Adrenal gland (tissue), 12 donors: Measurements from ENCODE around the gene ARHGAP26. TPM values are rescaled to one million over a fixed set of nuclear protein-coding genes. Genes with fewer than 3 reads are reported as not detected.
"Not testable (repeated sequence)": the region's sequence is repeated elsewhere in the genome, so short reads cannot be mapped to it uniquely, and the experiment has no call there.

Source experiments
- DNase-seq, 7 donors: peaks; one replicate each; pipeline ENCODE4 v3.0.0-alpha.2; 2019 to 2020
- H3K27ac ChIP-seq, 5 donors: fragments of 200-600 bp; sonication (generic) in 4 of 5; 1 replicate in 3 of 5; 2 replicates in 2 of 5; pipeline versions ENCODE4 v1.5.1 to v1.8.0; 2016 to 2020; ENCODE audit warnings: mild to moderate bottlenecking in 1 of 5
- H3K27me3 ChIP-seq: fragments of 200-600 bp; 2 replicates; pipeline ENCODE4 v1.8.0; 2021
- H3K36me3 ChIP-seq, 2 donors: fragments of 200-600 bp; replicated peaks in 1 of 2; 1 replicate in 1 of 2; 2 replicates in 1 of 2; pipeline versions ENCODE4 v1.5.1 to v1.8.0; 2018 to 2022
- H3K4me1 ChIP-seq, 2 donors: fragments of 200-600 bp; replicated peaks in 1 of 2; 1 replicate in 1 of 2; 2 replicates in 1 of 2; pipeline versions ENCODE4 v1.5.1 to v1.8.0; 2018 to 2021
- H3K4me3 ChIP-seq, 4 donors: fragments of 200-600 bp; sonication (generic) in 3 of 4; one replicate each; pipeline ENCODE4 v1.5.1; 2016 to 2018
- H3K9me3 ChIP-seq, 3 donors: fragments of 200-600 bp; sonication (generic) in 1 of 3; replicated peaks in 1 of 3; 1 replicate in 2 of 3; 2 replicates in 1 of 3; pipeline versions ENCODE4 v1.5.1 to v1.8.0; 2016 to 2021
- CTCF ChIP-seq, 6 experiments: fragments of 450-650 bp in 4 of 6; fragments of 200-600 bp in 2 of 6; sonication (generic) in 1 of 6; IDR thresholded peaks; 1 replicate in 5 of 6; 2 replicates in 1 of 6; pipeline versions ENCODE4 v1.5.1 to v1.8.0; 2016 to 2021; ENCODE audit warnings: antibody characterized with exemption in 6 of 6, mild to moderate bottlenecking in 2 of 6, moderate library complexity in 1 of 6
- POLR2A ChIP-seq, 2 donors: fragments of 450-650 bp; IDR thresholded peaks; one replicate each; pipeline ENCODE4 v1.6.1; 2017; ENCODE audit warnings: antibody characterized with exemption in 2 of 2, mild to moderate bottlenecking in 2 of 2, moderate library complexity in 1 of 2
- WGBS, 4 donors: extraction: QIAGEN DNeasy Blood & Tissue Kit in 2 of 4; methylation state at CpG; one replicate each; pipeline versions ENCODE4 v1.1.5 to v1.1.7; 2013 to 2017; 5-methylcytosine and 5-hydroxymethylcytosine counted together
- intact Hi-C, 2 donors: fragments of 100-400 bp; cut with DNase I; formaldehyde crosslinking; loops; one replicate each; pipeline versions ENCODE4 v1.14.1 to v1.15.0; 2022 to 2023
- polyA plus RNA-seq, 3 donors: library from polyadenylated mRNA; stranded (reverse); fragments of 200-250 nt in 2 of 3; fragments of 350-450 nt in 1 of 3; fragmentation: Illumina TruSeq in 1 of 3; extraction: RNeasy Lipid Tissue Mini Kit (QIAGEN cat#74804) in 1 of 3; gene quantifications; one replicate each; pipeline ENCODE4 v1.2.3, GENCODE V29; 2013 to 2014
- total RNA-seq, 9 donors: library from RNA; depleted of rRNA in 4 of 9; stranded (reverse); fragments of >200 nt in 4 of 9; fragments of 120-200 nt in 1 of 9; fragmentation: NEBNext Ultra II Directional in 1 of 9; extraction: Animal tissue kit (Norgen Biotek cat#: 25700) in 1 of 9; gene quantifications; one replicate each; pipeline versions ENCODE4 v1.1.0 to v1.2.4, GENCODE V29; 2013 to 2023
- donor health status: healthy with polysubstance abuse.
- donor health status: Bipolar disorder and iron deficiency.
- donor health status: DM: yes; HTN: yes; CAD: no.
- donor health status: DM: no; HTN: no; CAD: no.
- donor health status: DM: no; HTN: no; CAD: no.
- donor health status: DM: yes; HTN: yes; CAD: no.

Gene ARHGAP26
- total and polyA plus RNA-seq, 12 donors, result 3.0 to 21.7 (median 10.8) TPM

DNA sequence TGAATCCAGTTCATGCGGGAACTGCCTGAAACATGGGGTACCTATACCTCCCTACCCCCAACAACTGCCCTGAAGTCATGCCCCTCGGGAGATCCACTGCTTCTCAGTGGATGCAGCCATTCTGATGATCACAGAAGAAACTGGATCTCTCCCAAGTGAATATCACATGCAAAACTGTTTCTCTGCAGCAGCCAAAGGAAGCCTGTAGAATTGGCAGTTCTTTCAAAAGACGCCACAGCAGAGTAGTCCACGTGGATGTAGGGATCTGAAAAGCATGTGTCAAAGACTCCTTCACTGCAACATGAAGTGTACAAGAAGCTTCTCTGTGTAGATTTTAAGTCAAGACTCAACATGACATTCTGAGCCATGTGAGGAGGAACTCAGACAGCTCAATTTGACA lies 346.6 kb downstream of the ARHGAP26 start:
- Histone ChIP-seq H3K9me3 (no peaks in the 10 kb centered on the region), H3K4me3 (no peak overlapping the region), H3K36me3 (no peaks in the 10 kb centered on the region), H3K27ac (no peak overlapping the region), H3K27me3 (no peaks in the 10 kb centered on the region), H3K4me1 (no peaks in the 10 kb centered on the region)
- TF ChIP-seq CTCF (IDR thresholded peaks at IDR 0.05) (no peak), POLR2A (IDR thresholded peaks at IDR 0.05) (no peak)
- intact Hi-C loops, result no loop called here
- WGBS, 4 donors, result 78 to 85% (median 81%) methylated on average over 4 of the region's 4 CpGs
- no peak for DNase-seq

- Histone ChIP-seq H3K4me3 (no peak overlapping the region), H3K4me1 (no peaks in the 10 kb centered on the region), H3K36me3 (no peaks in the 10 kb centered on the region), H3K27me3 (no peaks in the 10 kb centered on the region), H3K27ac (no peak overlapping the region), H3K9me3 (no peaks in the 10 kb centered on the region)
- intact Hi-C loops, result no loop called here
- DNase-seq, result no peak
- TF ChIP-seq POLR2A (IDR thresholded peaks at IDR 0.05) (no peak), CTCF (IDR thresholded peaks at IDR 0.05) (no peak)
Observed at GRCh38 chr5:143117821-143118220, 347.6 kb downstream of the ARHGAP26 start.

- H3K9me3 ChIP-seq, result no peaks in the 10 kb centered on the region
- H3K36me3 ChIP-seq, result no peaks in the 10 kb centered on the region
- intact Hi-C loops, result no loop called here
- H3K4me1 ChIP-seq, result no peaks in the 10 kb centered on the region
- no peak for DNase-seq
- TF ChIP-seq CTCF (IDR thresholded peaks at IDR 0.05) (no peak), POLR2A (IDR thresholded peaks at IDR 0.05) (no peak)
- 79 to 94% (median 85%) methylated on average over 3 of the region's 3 CpGs for WGBS, 4 donors
- no peaks in the 10 kb centered on the region for H3K27me3 ChIP-seq
- no peak overlapping the region for H3K27ac ChIP-seq
- H3K4me3 ChIP-seq, result no peak overlapping the region
Observed at GRCh38 chr5:143118222-143118621, 348.0 kb downstream of the ARHGAP26 start.

- H3K27me3 ChIP-seq, H3K4me3 ChIP-seq, H3K4me1 ChIP-seq, intact Hi-C loops, H3K9me3 ChIP-seq, DNase-seq, H3K36me3 ChIP-seq, H3K27ac ChIP-seq: not testable (repeated sequence)
- 82 to 94% (median 87%) methylated on average over 3 of the region's 3 CpGs for WGBS, 4 donors
Observed at GRCh38 chr5:143118818-143119217, 348.6 kb downstream of the ARHGAP26 start.

DNA sequence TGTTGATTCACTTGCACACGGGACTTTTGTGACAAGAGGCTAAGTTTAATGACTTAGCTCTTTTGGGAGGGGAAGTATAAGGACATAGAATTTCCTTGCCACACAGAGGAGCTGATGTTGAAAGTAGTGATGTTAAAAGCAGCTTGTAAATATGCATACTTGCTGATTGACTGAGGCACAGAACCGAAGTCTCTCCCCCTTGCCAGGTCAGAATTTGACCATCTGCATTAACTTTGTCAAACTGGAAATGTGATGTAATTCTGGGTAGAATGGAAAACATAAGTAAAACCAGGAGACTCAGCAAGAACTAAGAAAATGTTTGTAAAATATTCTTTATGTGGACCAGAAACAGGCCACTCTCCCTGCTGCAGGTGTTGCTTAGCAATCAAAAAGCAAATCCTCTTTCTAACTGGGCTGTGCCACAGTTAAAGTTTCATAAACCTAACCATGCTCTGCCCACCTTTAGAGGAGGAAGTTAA lies 349.2 kb downstream of the ARHGAP26 start:
- no peaks in the 10 kb centered on the region for H3K36me3 ChIP-seq
- H3K4me3 ChIP-seq, result no peak overlapping the region
- no peak for DNase-seq
- intact Hi-C loops, result no loop called here
- H3K4me1 ChIP-seq, result no peaks in the 10 kb centered on the region
- WGBS, 4 donors, result 69 to 89% (median 76%) methylated on average over 2 of the region's 2 CpGs
- TF ChIP-seq POLR2A (IDR thresholded peaks at IDR 0.05) (no peak), CTCF (IDR thresholded peaks at IDR 0.05) (no peak)
- H3K27ac ChIP-seq, result no peak overlapping the region
- H3K9me3 ChIP-seq, result no peaks in the 10 kb centered on the region
- H3K27me3 ChIP-seq, result no peaks in the 10 kb centered on the region
